Fibroblast of lung (primary cell): ENCODE data around the gene CATSPERD. TPM values are rescaled to one million over a fixed set of nuclear protein-coding genes. Genes with fewer than 3 reads are reported as not detected.
"Not testable (repeated sequence)": the region's sequence is repeated elsewhere in the genome, so short reads cannot be mapped to it uniquely, and the experiment has no call there.

ENCODE experiments used
- DNase-seq, 2 donors: peaks; one replicate each; pipeline versions ENCODE4 v3.0.0 to v3.0.0-alpha.2; 2010; ENCODE audit warnings: low read depth in 2 of 2
- H2AFZ ChIP-seq: 2 replicates; pipeline ENCODE4 v1.5.1; 2012; ENCODE audit warnings: low read length, control low read depth, inconsistent platforms
- H3K27ac ChIP-seq: 2 replicates; pipeline ENCODE4 v1.5.1; 2011; ENCODE audit warnings: low read length, control low read depth; ENCODE audit not compliant: insufficient read depth
- H3K27me3 ChIP-seq: 2 replicates; pipeline ENCODE4 v1.5.1; 2011; ENCODE audit warnings: mild to moderate bottlenecking, low read length; ENCODE audit not compliant: control insufficient read depth, insufficient read depth
- H3K36me3 ChIP-seq: 2 replicates; pipeline ENCODE4 v1.5.1; 2011; ENCODE audit warnings: low read length; ENCODE audit not compliant: control insufficient read depth, insufficient read depth
- H3K4me1 ChIP-seq: 2 replicates; pipeline ENCODE4 v1.5.1; 2011; ENCODE audit warnings: low read length; ENCODE audit not compliant: control insufficient read depth, insufficient read depth; ENCODE audit errors: extremely low read depth
- H3K4me2 ChIP-seq: 2 replicates; pipeline ENCODE4 v1.5.1; 2011; ENCODE audit warnings: low read length, control low read depth; ENCODE audit not compliant: insufficient read depth; ENCODE audit errors: extremely low read depth
- H3K4me3 ChIP-seq, 4 experiments: fragments of 200-600 bp in 1 of 4; sonication (generic) in 1 of 4; replicated peaks in 1 of 4; 2 replicates each; pipeline ENCODE4 v1.5.1; 2011 to 2016; ENCODE audit warnings: low read length in 4 of 4, low read depth in 3 of 4, mild to moderate bottlenecking in 3 of 4, control low read depth in 2 of 4, inconsistent platforms in 1 of 4, mixed read lengths in 1 of 4; ENCODE audit not compliant: insufficient read depth in 1 of 4; ENCODE audit errors: control extremely low read depth in 1 of 4
- H3K79me2 ChIP-seq: 2 replicates; pipeline ENCODE4 v1.5.1; 2012; ENCODE audit warnings: mild to moderate bottlenecking, low read length, inconsistent platforms; ENCODE audit not compliant: control insufficient read depth, insufficient read depth
- H3K9ac ChIP-seq: 2 replicates; pipeline ENCODE4 v1.5.1; 2011; ENCODE audit warnings: mild to moderate bottlenecking, low read length, control low read depth; ENCODE audit not compliant: insufficient read depth
- H3K9me3 ChIP-seq: 2 replicates; pipeline ENCODE4 v1.5.1; 2012; ENCODE audit warnings: low read depth, low read length; ENCODE audit not compliant: control insufficient read depth, insufficient read depth
- H4K20me1 ChIP-seq: 2 replicates; pipeline ENCODE4 v1.5.1; 2011; ENCODE audit warnings: low read length; ENCODE audit not compliant: control insufficient read depth, insufficient read depth; ENCODE audit errors: extremely low read depth
- CTCF ChIP-seq, 2 donors: IDR thresholded peaks in 1 of 2; conservative IDR thresholded peaks in 1 of 2; 1 replicate in 1 of 2; 2 replicates in 1 of 2; pipeline ENCODE4 v1.5.1; 2011 to 2012; ENCODE audit warnings: low read length in 2 of 2, control low read depth in 1 of 2, inconsistent platforms in 1 of 2, low read depth in 1 of 2, mild to moderate bottlenecking in 1 of 2
- EZH2 ChIP-seq: IDR thresholded peaks from 2 replicates; pipeline ENCODE4 v1.5.1; 2012; ENCODE audit warnings: low read length, control low read depth, mild to moderate bottlenecking; ENCODE audit errors: missing control alignments
- polyA plus RNA-seq, 2 donors: library from polyadenylated mRNA; depleted of rRNA in 1 of 2; stranded (reverse) in 1 of 2; unstranded in 1 of 2; fragments of >200 nt; gene quantifications; 2 replicates each; pipeline ENCODE4 v1.2.1, GENCODE V29; 2011 to 2012; ENCODE audit warnings: missing spikeins in 1 of 2
- total RNA-seq: library from RNA; depleted of rRNA; stranded (reverse); fragments of >200 nt; gene quantifications from 2 replicates; pipeline ENCODE4 v1.2.1, GENCODE V29; 2014

Gene CATSPERD
- total and polyA plus RNA-seq, 2 donors (not counting 1 experiment from before 2014, with no cell fraction given) = not detected

GRCh38 chr19:5719274-5719960 is 1.0 kb upstream of the CATSPERD start:
- DNase-seq = peak in 1 of 2 donors; percentile 19
- H3K27ac ChIP-seq = peak overlapping the region; percentile 92
- H3K4me1 ChIP-seq = peaks cover 9% of the 10 kb centered on the region
- no peaks in the 10 kb centered on the region for H4K20me1 ChIP-seq
- peaks cover 45% of the 10 kb centered on the region for H3K79me2 ChIP-seq
- no peaks in the 10 kb centered on the region for H3K27me3 ChIP-seq
- H3K4me2 ChIP-seq = peak overlapping the region; percentile 89
- TF ChIP-seq EZH2 (no peak), CTCF (conservative IDR thresholded peaks at IDR 0.05 in 1 of 2, IDR thresholded peaks at IDR 0.05 in 1 of 2; ENCODE audit: low read depth in 1 of 2, low read length in 2 of 2) (no peak)
- H3K36me3 ChIP-seq = peaks cover 2% of the 10 kb centered on the region
- H2AFZ ChIP-seq = no peak overlapping the region
- H3K4me3 ChIP-seq = peak overlapping the region; percentile 71 to 98 (median 88)
- peak overlapping the region; percentile 81 for H3K9ac ChIP-seq
- no peaks in the 10 kb centered on the region for H3K9me3 ChIP-seq

GRCh38 chr19:5727453-5728050 is 7.1 kb downstream of the CATSPERD start:
- Histone ChIP-seq H3K27ac (no peak overlapping the region), H3K4me1 (no peaks in the 10 kb centered on the region), H4K20me1 (no peaks in the 10 kb centered on the region), H2AFZ (no peak overlapping the region), H3K9me3 (no peaks in the 10 kb centered on the region), H3K79me2 (no peaks in the 10 kb centered on the region), H3K27me3 (no peaks in the 10 kb centered on the region), H3K4me3 (no peak overlapping the region), H3K36me3 (no peaks in the 10 kb centered on the region), H3K9ac (no peak overlapping the region), H3K4me2 (no peak overlapping the region)
- no peak for TF ChIP-seq CTCF (conservative IDR thresholded peaks at IDR 0.05 in 1 of 2, IDR thresholded peaks at IDR 0.05 in 1 of 2; ENCODE audit: low read depth in 1 of 2, low read length in 2 of 2)
- no peak for DNase-seq

- H4K20me1 ChIP-seq, H3K4me1 ChIP-seq, H3K4me2 ChIP-seq, H3K79me2 ChIP-seq, DNase-seq, H3K27ac ChIP-seq, H3K9ac ChIP-seq, H3K9me3 ChIP-seq, H3K27me3 ChIP-seq, H2AFZ ChIP-seq, H3K36me3 ChIP-seq, H3K4me3 ChIP-seq: not testable (repeated sequence)
Measured at GRCh38 chr19:5733172-5733571, 12.7 kb downstream of the CATSPERD start.
